Omental fat pad (tissue), 4 donors: ENCODE measurements around the gene HERPUD2. TPM values are rescaled to one million over a fixed set of nuclear protein-coding genes. Genes with fewer than 3 reads are reported as not detected.

Experiments
- ATAC-seq: fragments of 150-250 bp; one replicate; pipeline ENCODE4 v1.9.1; 2016; ENCODE audit warnings: mild to moderate bottlenecking, moderate library complexity; ENCODE audit not compliant: low FRiP score
- DNase-seq: peaks from one replicate; pipeline ENCODE4 v3.0.0-alpha.2; 2019; ENCODE audit warnings: low spot score
- CTCF ChIP-seq, 3 donors: fragments of 450-650 bp; IDR thresholded peaks; one replicate each; pipeline ENCODE4 v1.5.1; 2016 to 2017; ENCODE audit warnings: antibody characterized with exemption in 3 of 3, mild to moderate bottlenecking in 3 of 3, moderate library complexity in 2 of 3
- total RNA-seq, 4 donors: library from RNA; depleted of rRNA; stranded (reverse); fragments of >200 nt; gene quantifications; one replicate each; pipeline ENCODE4 v1.1.0, GENCODE V29; 2016

Gene HERPUD2
- 10 to 100 TPM; 27.0 to 42.6 (median 35.8) TPM for total RNA-seq

- TF ChIP-seq CTCF (IDR thresholded peaks at IDR 0.05) = no peak
- peak; percentile 76 for DNase-seq
- ATAC-seq = peak; percentile 97
Observed at GRCh38 chr7:35694784-35695472, at the start of gene HERPUD2. TSS of gene HERPUD2 (minus strand) at chr7:35695135. CDS start at chr7:35694330, 805 bp downstream.

GRCh38 chr7:35738889-35739288 lies 44.0 kb upstream of the HERPUD2 start:
- no peak for TF ChIP-seq CTCF (IDR thresholded peaks at IDR 0.05)
- DNase-seq = no peak
- no peak for ATAC-seq

DNA sequence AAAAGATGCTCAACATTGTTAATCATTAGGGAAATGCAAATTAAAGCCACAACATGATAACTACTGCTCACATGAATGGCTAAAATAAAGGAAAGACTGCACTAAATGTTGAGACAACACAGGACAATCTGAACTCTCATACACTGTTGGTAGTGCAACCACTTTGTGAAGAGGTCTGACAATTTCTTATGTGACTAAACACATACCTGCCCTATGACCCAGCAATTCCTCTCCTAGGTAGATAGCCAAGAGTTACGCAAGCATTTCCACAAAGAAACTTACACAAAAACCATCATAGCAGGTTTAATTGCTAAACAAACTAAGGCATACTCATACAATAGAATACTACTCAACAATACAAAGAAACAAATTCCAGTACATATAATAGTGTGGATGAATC lies 41.8 kb upstream of the HERPUD2 start:
- TF ChIP-seq CTCF (IDR thresholded peaks at IDR 0.05) = no peak
- ATAC-seq = peak; percentile 62

GRCh38 chr7:35735396-35735795 lies 40.5 kb upstream of the HERPUD2 start:
- ATAC-seq = no peak

More for the DNA sequence above, 41.8 kb upstream of the HERPUD2 start:
- DNase-seq = no peak

DNA sequence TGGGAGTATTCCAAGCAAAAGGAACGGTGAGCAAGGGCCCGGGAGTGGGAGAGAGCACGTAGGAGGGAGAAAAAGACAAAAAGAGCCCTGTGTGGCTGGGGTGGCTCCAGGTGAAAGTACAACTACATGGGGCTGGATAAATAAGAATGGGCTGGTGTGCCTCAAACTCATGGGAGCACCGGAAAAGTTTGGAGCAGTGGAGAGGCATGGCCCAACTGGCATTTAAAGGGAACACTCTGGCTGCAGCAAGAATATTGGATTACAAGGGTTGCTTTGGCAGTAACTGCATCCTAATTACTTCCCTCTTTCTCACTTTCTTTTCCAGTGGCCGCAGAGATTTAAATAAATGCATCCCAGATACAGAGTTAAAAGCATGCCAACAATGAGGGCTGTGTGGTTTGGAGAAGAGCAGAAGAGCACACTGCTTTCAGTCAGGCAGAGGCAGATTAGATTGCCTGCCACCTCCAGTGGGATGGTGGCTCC lies 39.1 kb upstream of the HERPUD2 start:
- TF ChIP-seq CTCF (IDR thresholded peaks at IDR 0.05) = no peak
- no peak for DNase-seq
- no peak for ATAC-seq

More at GRCh38 chr7:35735396-35735795, 40.5 kb upstream of the HERPUD2 start:
- TF ChIP-seq CTCF (IDR thresholded peaks at IDR 0.05) = no peak
- no peak for DNase-seq

- no peak for DNase-seq
- ATAC-seq = no peak
- TF ChIP-seq CTCF (IDR thresholded peaks at IDR 0.05) = no peak
Observed at GRCh38 chr7:35731349-35731748, 36.4 kb upstream of the HERPUD2 start.
